CD14-positive monocyte (primary cell): ENCODE measurements around the gene LIMK2. TPM values are rescaled to one million over a fixed set of nuclear protein-coding genes. Genes with fewer than 3 reads are reported as not detected.

Experiments used
- DNase-seq, 3 donors: peaks; one replicate each; pipeline ENCODE4 v3.0.0-alpha.2; 2011 to 2022
- H2AFZ ChIP-seq: 2 replicates; pipeline ENCODE4 v1.6.0; 2012; ENCODE audit warnings: mild to moderate bottlenecking, low read depth, low read length, inconsistent platforms; ENCODE audit not compliant: insufficient read depth, poor library complexity, severe bottlenecking
- H3K27ac ChIP-seq, 2 donors: 1 replicate in 1 of 2; 2 replicates in 1 of 2; pipeline ENCODE4 v1.5.1; 2012 to 2013; ENCODE audit warnings: low read length in 2 of 2, control low read depth in 1 of 2, inconsistent platforms in 1 of 2, low read depth in 1 of 2, mild to moderate bottlenecking in 1 of 2
- H3K27me3 ChIP-seq, 2 donors: one replicate each; pipeline versions ENCODE4 v1.6.0 to v1.6.1; 2011 to 2013; ENCODE audit warnings: low read length in 2 of 2; ENCODE audit not compliant: control insufficient read depth in 2 of 2, insufficient read depth in 2 of 2
- H3K36me3 ChIP-seq, 2 donors: replicated peaks in 1 of 2; 1 replicate in 1 of 2; 2 replicates in 1 of 2; pipeline versions ENCODE4 v1.5.1 to v1.6.1; 2012 to 2013; ENCODE audit warnings: low read length in 2 of 2, control low read depth in 1 of 2, inconsistent platforms in 1 of 2, mild to moderate bottlenecking in 1 of 2; ENCODE audit not compliant: insufficient read depth in 2 of 2, control insufficient read depth in 1 of 2
- H3K4me1 ChIP-seq, 2 donors: 1 replicate in 1 of 2; 2 replicates in 1 of 2; pipeline versions ENCODE4 v1.5.1 to v1.6.1; 2012 to 2013; ENCODE audit warnings: low read length in 2 of 2, control low read depth in 1 of 2, inconsistent platforms in 1 of 2, mild to moderate bottlenecking in 1 of 2, moderate library complexity in 1 of 2; ENCODE audit not compliant: insufficient read depth in 2 of 2, control insufficient read depth in 1 of 2
- H3K4me2 ChIP-seq: replicated peaks from 2 replicates; pipeline ENCODE3; 2012; ENCODE audit warnings: low read length, moderate library complexity, mild to moderate bottlenecking; ENCODE audit not compliant: poor library complexity, severe bottlenecking; ENCODE audit errors: extremely low read depth
- H3K4me3 ChIP-seq, 3 experiments: fragments of 200-600 bp in 1 of 3; sonication (generic) in 1 of 3; replicated peaks in 1 of 3; 1 replicate in 2 of 3; 2 replicates in 1 of 3; pipeline ENCODE4 v1.5.1; 2011 to 2013; ENCODE audit warnings: low read length in 3 of 3, mild to moderate bottlenecking in 3 of 3, control low read depth in 2 of 3, low read depth in 2 of 3, inconsistent platforms in 1 of 3, moderate library complexity in 1 of 3
- H3K79me2 ChIP-seq: 2 replicates; pipeline ENCODE4 v1.6.0; 2012; ENCODE audit warnings: mild to moderate bottlenecking, control low read depth, inconsistent platforms, low read length, moderate library complexity; ENCODE audit not compliant: insufficient read depth
- H3K9ac ChIP-seq: 2 replicates; pipeline ENCODE4 v1.6.0; 2017; ENCODE audit warnings: low read length, mild to moderate bottlenecking; ENCODE audit not compliant: insufficient read depth, poor library complexity, severe bottlenecking
- H3K9me3 ChIP-seq, 2 donors: replicated peaks in 1 of 2; 1 replicate in 1 of 2; 2 replicates in 1 of 2; pipeline versions ENCODE4 v1.5.1 to v1.6.1; 2012 to 2013; ENCODE audit warnings: low read length in 2 of 2, control low read depth in 1 of 2; ENCODE audit not compliant: control insufficient read depth in 1 of 2, insufficient read depth in 1 of 2
- H4K20me1 ChIP-seq: 2 replicates; pipeline ENCODE4 v1.6.0; 2012; ENCODE audit warnings: mild to moderate bottlenecking, low read length, control low read depth, moderate library complexity; ENCODE audit not compliant: insufficient read depth
- H3K27ac Mint-ChIP-seq, 7 donors: one replicate each; pipeline ENCODE4 v1.8.0; 2020; ENCODE audit warnings: mild to moderate bottlenecking in 7 of 7, mixed read lengths in 7 of 7, moderate library complexity in 6 of 7, inconsistent platforms in 2 of 7
- H3K27me3 Mint-ChIP-seq, 3 donors: one replicate each; pipeline ENCODE4 v1.8.0; 2021 to 2022; ENCODE audit warnings: low read depth in 3 of 3, mild to moderate bottlenecking in 3 of 3, mixed read lengths in 3 of 3, moderate library complexity in 3 of 3, inconsistent platforms in 1 of 3
- H3K36me3 Mint-ChIP-seq, 2 donors: one replicate each; pipeline ENCODE4 v1.8.0; 2020; ENCODE audit warnings: mixed read lengths in 2 of 2, inconsistent platforms in 1 of 2, mild to moderate bottlenecking in 1 of 2
- H3K4me1 Mint-ChIP-seq: one replicate; pipeline ENCODE4 v1.8.0; 2020; ENCODE audit warnings: mild to moderate bottlenecking, mixed read lengths
- H3K4me3 Mint-ChIP-seq, 2 donors: one replicate each; pipeline ENCODE4 v1.8.0; 2020; ENCODE audit warnings: mild to moderate bottlenecking in 2 of 2, mixed read lengths in 2 of 2, moderate library complexity in 1 of 2
- H3K9me3 Mint-ChIP-seq, 7 donors: one replicate each; pipeline ENCODE4 v1.8.0; 2020 to 2022; ENCODE audit warnings: mixed read lengths in 7 of 7, mild to moderate bottlenecking in 6 of 7, moderate library complexity in 6 of 7, inconsistent platforms in 2 of 7
- CTCF ChIP-seq: fragments of 200-600 bp; IDR thresholded peaks from one replicate; pipeline ENCODE4 v1.8.0; 2022; ENCODE audit warnings: antibody characterized with exemption, mild to moderate bottlenecking
- WGBS: methylation state at CpG from one replicate; pipeline ENCODE4 v1.1.5; 2013; ENCODE audit warnings: missing lambda C conversion rate; ENCODE audit not compliant: insufficient coverage; 5-methylcytosine and 5-hydroxymethylcytosine counted together
- intact Hi-C, 2 donors: fragments of 100-400 bp; cut with micrococcal nuclease; formaldehyde crosslinking; loops; one replicate each; pipeline versions ENCODE4 v1.15.0 to v1.15.1; 2023
- polyA plus RNA-seq, 3 donors: library from polyadenylated mRNA; depleted of rRNA in 1 of 3; unstranded in 2 of 3; stranded (reverse) in 1 of 3; fragments of 300-500 nt in 2 of 3; fragments of >200 nt in 1 of 3; fragmentation: Illumina TruSeq in 2 of 3; gene quantifications; 1 replicate in 2 of 3; 2 replicates in 1 of 3; pipeline ENCODE4 v1.2.3, GENCODE V29; 2012 to 2021

LIMK2 gene
- polyA plus RNA-seq, 3 donors, result 5.5 to 14.2 (median 10.1) TPM

DNA sequence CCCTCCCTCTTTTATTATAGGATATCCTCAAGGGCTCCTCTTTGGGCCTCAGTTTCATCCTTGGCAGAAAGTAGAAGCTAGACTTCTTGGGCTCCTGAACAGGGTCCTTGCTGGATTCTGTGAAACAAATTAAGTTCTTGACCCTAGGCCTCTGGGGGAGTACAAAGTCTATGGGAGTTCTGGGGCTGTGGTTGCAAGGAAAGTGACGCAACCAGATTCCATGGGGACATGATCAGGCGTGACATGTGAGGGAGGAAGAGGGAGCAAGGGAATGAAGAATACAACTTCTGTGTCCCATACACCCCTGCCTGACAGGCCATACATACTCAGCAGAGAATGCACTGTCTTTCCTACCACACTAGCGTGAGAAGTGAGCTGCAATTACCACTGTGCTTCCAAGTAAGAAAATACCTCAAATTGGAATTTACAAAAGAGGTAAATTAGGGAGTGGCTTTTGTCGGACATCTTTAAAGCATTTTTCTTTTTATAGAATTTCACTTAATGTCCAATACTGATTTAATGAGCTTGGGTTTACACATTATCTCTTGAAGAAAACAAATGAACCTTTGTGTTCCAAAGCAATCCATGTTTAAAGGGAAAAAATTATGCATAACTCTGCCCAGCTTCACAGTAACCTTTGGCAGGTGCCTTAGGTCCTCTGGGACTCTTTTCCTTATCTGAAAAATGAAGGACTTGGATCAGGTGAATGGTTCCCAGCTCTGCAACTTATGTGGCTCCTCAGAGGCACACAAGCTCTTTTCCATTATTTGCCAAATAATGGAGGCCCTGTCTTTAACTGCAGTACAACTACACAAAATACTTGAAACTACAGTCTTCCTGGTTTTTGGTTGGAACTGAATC is 38.9 kb downstream of the LIMK2 start:
- Mint-ChIP-seq H3K4me1 (peaks cover 17% of the 10 kb centered on the region), H3K27me3 (peaks cover 0 to 2% (median 2%) of the 10 kb centered on the region in 3 donors), H3K36me3 (peaks cover 26% of the 10 kb centered on the region in 2 donors), H3K27ac (peak overlapping the region in 1 of 7 donors; percentile 38), H3K9me3 (no peaks in the 10 kb centered on the region), H3K4me3 (no peak overlapping the region)
- no peaks in the 10 kb centered on the region for H3K9me3 ChIP-seq
- no peak overlapping the region for H3K4me2 ChIP-seq
- intact Hi-C loops, result no loop called here
- WGBS, result no CpG with 5 or more reads among the region's 4 CpGs
- peaks cover 41% of the 10 kb centered on the region for H4K20me1 ChIP-seq
- H2AFZ ChIP-seq, result no peak overlapping the region
- peaks cover 10% of the 10 kb centered on the region for H3K79me2 ChIP-seq
- H3K36me3 ChIP-seq, result peaks cover 0 to 52% of the 10 kb centered on the region in 2 donors
- H3K9ac ChIP-seq, result no peak overlapping the region
- H3K4me3 ChIP-seq, result no peak overlapping the region
- peaks cover 11 to 13% of the 10 kb centered on the region in 2 donors for H3K4me1 ChIP-seq
- H3K27me3 ChIP-seq, result no peaks in the 10 kb centered on the region
- no peak for TF ChIP-seq CTCF
- DNase-seq, result no peak
- H3K27ac ChIP-seq, result no peak overlapping the region

DNA sequence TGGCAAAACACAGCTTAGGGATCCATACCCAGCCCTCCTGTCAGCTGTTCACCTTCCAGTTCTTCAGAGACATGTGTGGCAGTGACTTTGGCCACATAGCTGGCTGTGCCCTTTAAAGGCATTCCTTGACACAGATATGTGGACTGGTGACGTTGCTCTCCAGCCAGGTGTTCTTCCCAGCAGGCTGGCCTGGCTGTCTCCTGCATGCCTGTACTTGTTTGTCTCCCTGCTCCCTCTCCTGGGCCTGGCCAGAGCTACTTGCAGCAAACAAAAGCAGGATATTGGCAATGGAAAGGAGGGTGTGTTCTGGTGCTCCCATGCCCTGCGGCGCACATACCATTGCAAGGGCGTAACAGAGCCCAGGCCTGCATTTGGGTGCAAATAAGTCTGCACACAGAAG is 41.9 kb downstream of the LIMK2 start:
- no peaks in the 10 kb centered on the region for H3K4me1 Mint-ChIP-seq
- TF ChIP-seq CTCF, result no peak
- Histone ChIP-seq H3K36me3 (peaks cover 11 to 64% of the 10 kb centered on the region in 2 donors), H3K4me1 (no peaks in the 10 kb centered on the region), H2AFZ (no peak overlapping the region), H3K9ac (no peak overlapping the region), H3K79me2 (peaks cover 1% of the 10 kb centered on the region), H3K9me3 (no peaks in the 10 kb centered on the region), H3K4me2 (no peak overlapping the region), H3K27ac (no peak overlapping the region), H4K20me1 (peaks cover 19% of the 10 kb centered on the region), H3K4me3 (no peak overlapping the region), H3K27me3 (no peaks in the 10 kb centered on the region)
- no peaks in the 10 kb centered on the region for H3K9me3 Mint-ChIP-seq
- H3K27me3 Mint-ChIP-seq, result peaks cover 0 to 2% (median 0%) of the 10 kb centered on the region in 3 donors
- H3K27ac Mint-ChIP-seq, result no peak overlapping the region
- peaks cover 34 to 36% of the 10 kb centered on the region in 2 donors for H3K36me3 Mint-ChIP-seq
- intact Hi-C loops, result no loop called here
- WGBS, result 93% methylated on average over 4 of the region's 4 CpGs
- H3K4me3 Mint-ChIP-seq, result no peak overlapping the region
- no peak for DNase-seq
